Measurements from ENCODE around the gene TAC4. TPM values are rescaled to one million over a fixed set of nuclear protein-coding genes. Genes with fewer than 3 reads are reported as not detected.
A peak's percentile ranks its signal among the peaks of the same experiment; 100 is the strongest.

The TAC4 gene
- total RNA-seq, 1 donor from 2014 or later = not detected

GRCh38 chr17:49880291-49881053 lies 32.6 kb upstream of the TAC4 start:
- TF ChIP-seq CTCF (IDR thresholded peaks at IDR 0.05; ENCODE audit: unreplicated experiment) = peak; percentile 94
- DNase-seq (ENCODE audit: low spot score) = peak; percentile 89
- peaks cover 8% of the 10 kb centered on the region for H3K4me1 Mint-ChIP-seq (ENCODE audit: unreplicated experiment)
- H3K27me3 Mint-ChIP-seq (ENCODE audit: unreplicated experiment) = peaks cover 5% of the 10 kb centered on the region
- no peak overlapping the region for H3K27ac Mint-ChIP-seq (ENCODE audit: unreplicated experiment)
- H3K4me3 Mint-ChIP-seq (ENCODE audit: unreplicated experiment) = no peak overlapping the region
- H3K9me3 Mint-ChIP-seq (ENCODE audit: unreplicated experiment) = no peaks in the 10 kb centered on the region
- H3K36me3 Mint-ChIP-seq (ENCODE audit: low read depth, unreplicated experiment) = no peaks in the 10 kb centered on the region

- no peak overlapping the region for H3K27ac Mint-ChIP-seq (ENCODE audit: unreplicated experiment)
These were observed 31.3 kb upstream of the TAC4 start for GRCh38 chr17:49878931-49879904.

GRCh38 chr17:49875685-49876084 lies 27.8 kb upstream of the TAC4 start:
- Mint-ChIP-seq H3K9me3 (ENCODE audit: unreplicated experiment) (no peaks in the 10 kb centered on the region), H3K4me3 (ENCODE audit: unreplicated experiment) (no peak overlapping the region), H3K36me3 (ENCODE audit: low read depth, unreplicated experiment) (no peaks in the 10 kb centered on the region), H3K27ac (ENCODE audit: unreplicated experiment) (no peak overlapping the region), H3K27me3 (ENCODE audit: unreplicated experiment) (peaks cover 3% of the 10 kb centered on the region), H3K4me1 (ENCODE audit: unreplicated experiment) (peaks cover 12% of the 10 kb centered on the region)
- no peak for DNase-seq (ENCODE audit: low spot score)
- no peak for TF ChIP-seq CTCF (IDR thresholded peaks at IDR 0.05; ENCODE audit: unreplicated experiment)

More at GRCh38 chr17:49878931-49879904, 31.3 kb upstream of the TAC4 start:
- H3K36me3 Mint-ChIP-seq (ENCODE audit: low read depth, unreplicated experiment) = no peaks in the 10 kb centered on the region
- no peak for DNase-seq (ENCODE audit: low spot score)
- H3K4me3 Mint-ChIP-seq (ENCODE audit: unreplicated experiment) = no peak overlapping the region
- peaks cover 5% of the 10 kb centered on the region for H3K27me3 Mint-ChIP-seq (ENCODE audit: unreplicated experiment)
- peaks cover 8% of the 10 kb centered on the region for H3K4me1 Mint-ChIP-seq (ENCODE audit: unreplicated experiment)
- no peak for TF ChIP-seq CTCF (IDR thresholded peaks at IDR 0.05; ENCODE audit: unreplicated experiment)
- H3K9me3 Mint-ChIP-seq (ENCODE audit: unreplicated experiment) = no peaks in the 10 kb centered on the region

GRCh38 chr17:49874911-49875310 lies 27.0 kb upstream of the TAC4 start:
- Mint-ChIP-seq H3K4me3 (ENCODE audit: unreplicated experiment) (no peak overlapping the region), H3K4me1 (ENCODE audit: unreplicated experiment) (peaks cover 11% of the 10 kb centered on the region), H3K36me3 (ENCODE audit: low read depth, unreplicated experiment) (no peaks in the 10 kb centered on the region), H3K27me3 (ENCODE audit: unreplicated experiment) (peaks cover 8% of the 10 kb centered on the region), H3K9me3 (ENCODE audit: unreplicated experiment) (no peaks in the 10 kb centered on the region), H3K27ac (ENCODE audit: unreplicated experiment) (no peak overlapping the region)
- no peak for TF ChIP-seq CTCF (IDR thresholded peaks at IDR 0.05; ENCODE audit: unreplicated experiment)
- DNase-seq (ENCODE audit: low spot score) = no peak
